ENCODE data around the gene NR2F2.

NR2F2 gene

GRCh38 chr15:96344060-96344705, 13.7 kb downstream of the NR2F2 start:
- peak; percentile 1 for DNase-seq

- peak; percentile 19 for DNase-seq
Observed at GRCh38 chr15:96344706-96345559, 14.4 kb downstream of the NR2F2 start.

- DNase-seq: peak; percentile 64
Observed at GRCh38 chr15:96345560-96346399, 15.3 kb downstream of the NR2F2 start.

- no peak for DNase-seq
Observed at GRCh38 chr15:96346409-96346970, 16.0 kb downstream of the NR2F2 start.

- no peak for DNase-seq
Observed at GRCh38 chr15:96347181-96348111, 16.9 kb downstream of the NR2F2 start.

GRCh38 chr15:96348112-96349027, 17.9 kb downstream of the NR2F2 start:
- DNase-seq: no peak

- no peak for DNase-seq
Observed at GRCh38 chr15:96349034-96349856, 18.7 kb downstream of the NR2F2 start.

GRCh38 chr15:96349857-96350720, 19.6 kb downstream of the NR2F2 start:
- DNase-seq: no peak

- no peak for DNase-seq
Observed at GRCh38 chr15:96350934-96351724, 20.6 kb downstream of the NR2F2 start.

- DNase-seq: no peak
Observed at GRCh38 chr15:96351761-96352603, 21.5 kb downstream of the NR2F2 start.

- DNase-seq: peak; percentile 64
Observed at GRCh38 chr15:96352604-96353405, 22.3 kb downstream of the NR2F2 start.

GRCh38 chr15:96353416-96353929, 23.0 kb downstream of the NR2F2 start:
- DNase-seq: no peak

- peak; percentile 58 for DNase-seq
Observed at GRCh38 chr15:96353930-96354730, 23.6 kb downstream of the NR2F2 start.

- DNase-seq: peak; percentile 77
Observed at GRCh38 chr15:96354731-96355567, 24.4 kb downstream of the NR2F2 start.

All from EL (cell line).